WTC11 (cell line): ENCODE data around the gene MORN1. TPM values are rescaled to one million over a fixed set of nuclear protein-coding genes. Genes with fewer than 3 reads are reported as not detected.

Experiments used
- ATAC-seq: fragments of 200-7000 bp; cut with Tn5 transposase; 2 replicates; pipeline ENCODE4 v1.10.0; 2021; ENCODE audit warnings: mild to moderate bottlenecking, moderate library complexity
- CTCF ChIA-PET: fragments of 300-600 bp; sonication (Branson Sonifier 250); formaldehyde crosslinking; loops from one replicate; lab custom pipeline; 2021; ENCODE audit warnings: antibody characterized with exemption; lab: Charles Lee
- POLR2A ChIA-PET: fragments of 350-600 bp; sonication (Branson Sonifier 250); formaldehyde crosslinking; loops from one replicate; lab custom pipeline; 2021; ENCODE audit warnings: antibody characterized with exemption; lab: Charles Lee
- DNase-seq: peaks from one replicate; pipeline ENCODE4 v3.0.0; 2021; ENCODE audit warnings: low spot score
- H3K27ac Mint-ChIP-seq: 2 replicates; pipeline ENCODE4 v1.8.0; 2021; ENCODE audit warnings: mixed read lengths
- H3K27me3 Mint-ChIP-seq: 2 replicates; pipeline ENCODE4 v1.8.0; 2021; ENCODE audit warnings: low read depth, mild to moderate bottlenecking, moderate library complexity, mixed read lengths
- H3K36me3 Mint-ChIP-seq: 2 replicates; pipeline ENCODE4 v1.8.0; 2021; ENCODE audit warnings: mixed read lengths
- H3K4me1 Mint-ChIP-seq: 2 replicates; pipeline ENCODE4 v1.8.0; 2022; ENCODE audit warnings: mixed read lengths
- H3K4me3 Mint-ChIP-seq: 2 replicates; pipeline ENCODE4 v1.8.0; 2021; ENCODE audit warnings: mild to moderate bottlenecking, moderate library complexity, mixed read lengths
- H3K9me3 Mint-ChIP-seq: 2 replicates; pipeline ENCODE4 v1.8.0; 2021; ENCODE audit warnings: mixed read lengths
- KAT7 ChIP-seq: sonication (generic); formaldehyde crosslinking; IDR thresholded peaks from 2 replicates; pipeline ENCODE4 v1.8.1; 2023; ENCODE audit warnings: missing genetic modification reagents, mild to moderate bottlenecking, borderline replicate concordance
- NFE2L1 ChIP-seq: sonication (generic); formaldehyde crosslinking; IDR thresholded peaks from 2 replicates; pipeline ENCODE4 v1.8.1; 2023; ENCODE audit warnings: missing genetic modification reagents
- NR2C2 ChIP-seq: sonication (generic); formaldehyde crosslinking; IDR thresholded peaks from 2 replicates; pipeline ENCODE4 v1.8.0; 2022; ENCODE audit warnings: mild to moderate bottlenecking, missing genetic modification reagents
- NR3C1 ChIP-seq: sonication (generic); formaldehyde crosslinking; conservative IDR thresholded peaks from 2 replicates; pipeline ENCODE4 v1.8.1; 2023; ENCODE audit warnings: low read depth, mild to moderate bottlenecking, missing genetic modification reagents
- ZNF263 ChIP-seq: sonication (generic); formaldehyde crosslinking; IDR thresholded peaks from 2 replicates; pipeline ENCODE4 v1.8.1; 2022; ENCODE audit warnings: low read depth, mild to moderate bottlenecking, moderate library complexity, missing genetic modification reagents
- total RNA-seq: library from RNA; stranded (reverse); gene quantifications from 3 replicates; pipeline ENCODE4 v1.2.3, GENCODE V29; 2021
- TF ChIP-seq, protein P1 (sequence below): sonication (generic); formaldehyde crosslinking; IDR thresholded peaks from 2 replicates; pipeline ENCODE4 v1.8.1; 2023; ENCODE audit warnings: mild to moderate bottlenecking, missing genetic modification reagents, borderline replicate concordance
- TF ChIP-seq, protein P2 (sequence below): sonication (generic); formaldehyde crosslinking; IDR thresholded peaks from 2 replicates; pipeline ENCODE4 v1.8.1; 2023; ENCODE audit warnings: mild to moderate bottlenecking, missing genetic modification reagents, moderate library complexity
- TF ChIP-seq, protein P3 (sequence below): sonication (generic); formaldehyde crosslinking; IDR thresholded peaks from 2 replicates; pipeline ENCODE4 v1.8.0; 2022; ENCODE audit warnings: mild to moderate bottlenecking, missing genetic modification reagents
- TF ChIP-seq, protein P4 (sequence below): sonication (generic); formaldehyde crosslinking; IDR thresholded peaks from 2 replicates; pipeline ENCODE4 v1.8.1; 2023; ENCODE audit warnings: mild to moderate bottlenecking, missing genetic modification reagents
- TF ChIP-seq, protein P5 (sequence below): fragments of 250-450 bp; sonication (Bioruptor Pico); IDR thresholded peaks from 2 replicates; pipeline ENCODE4 v1.8.0; 2021; ENCODE audit warnings: mild to moderate bottlenecking
- TF ChIP-seq, protein P6 (sequence below): sonication (generic); formaldehyde crosslinking; conservative IDR thresholded peaks from 2 replicates; pipeline ENCODE4 v1.8.1; 2022; ENCODE audit warnings: mild to moderate bottlenecking, missing genetic modification reagents

Gene MORN1
- total RNA-seq, 1 experiment from 2014 or later, result 14.5 TPM

DNA sequence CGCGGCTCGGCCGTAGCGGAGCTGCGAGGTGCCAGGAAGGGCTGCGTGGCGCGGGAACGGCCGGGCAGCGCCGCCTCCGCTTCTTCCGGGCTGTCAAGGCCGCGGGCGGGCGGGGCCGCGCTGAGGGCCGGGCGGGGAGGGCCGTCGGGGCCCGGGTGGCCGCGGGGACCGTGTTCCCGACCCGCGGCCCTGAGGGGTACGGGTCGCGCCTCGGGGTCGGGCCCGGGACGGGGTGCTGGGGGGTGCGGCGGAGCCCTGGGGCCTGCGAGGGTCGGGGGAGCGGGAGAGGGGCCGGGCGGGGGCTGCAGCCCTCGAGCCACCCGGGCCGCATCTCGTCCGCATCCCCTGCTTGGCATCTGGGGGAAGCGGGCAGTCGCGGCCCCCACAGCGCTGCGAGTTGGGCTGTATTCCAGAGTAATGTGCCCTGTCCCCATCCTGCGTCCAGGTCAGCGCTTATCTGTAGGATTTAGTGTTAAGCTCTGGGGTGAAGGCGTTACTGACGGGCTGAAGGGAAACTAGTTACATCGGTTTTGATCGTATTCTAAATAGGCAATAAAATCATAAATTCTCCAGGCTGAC lies 666 bp upstream of the MORN1 start (continued):
- TF ChIP-seq, protein P1, sequence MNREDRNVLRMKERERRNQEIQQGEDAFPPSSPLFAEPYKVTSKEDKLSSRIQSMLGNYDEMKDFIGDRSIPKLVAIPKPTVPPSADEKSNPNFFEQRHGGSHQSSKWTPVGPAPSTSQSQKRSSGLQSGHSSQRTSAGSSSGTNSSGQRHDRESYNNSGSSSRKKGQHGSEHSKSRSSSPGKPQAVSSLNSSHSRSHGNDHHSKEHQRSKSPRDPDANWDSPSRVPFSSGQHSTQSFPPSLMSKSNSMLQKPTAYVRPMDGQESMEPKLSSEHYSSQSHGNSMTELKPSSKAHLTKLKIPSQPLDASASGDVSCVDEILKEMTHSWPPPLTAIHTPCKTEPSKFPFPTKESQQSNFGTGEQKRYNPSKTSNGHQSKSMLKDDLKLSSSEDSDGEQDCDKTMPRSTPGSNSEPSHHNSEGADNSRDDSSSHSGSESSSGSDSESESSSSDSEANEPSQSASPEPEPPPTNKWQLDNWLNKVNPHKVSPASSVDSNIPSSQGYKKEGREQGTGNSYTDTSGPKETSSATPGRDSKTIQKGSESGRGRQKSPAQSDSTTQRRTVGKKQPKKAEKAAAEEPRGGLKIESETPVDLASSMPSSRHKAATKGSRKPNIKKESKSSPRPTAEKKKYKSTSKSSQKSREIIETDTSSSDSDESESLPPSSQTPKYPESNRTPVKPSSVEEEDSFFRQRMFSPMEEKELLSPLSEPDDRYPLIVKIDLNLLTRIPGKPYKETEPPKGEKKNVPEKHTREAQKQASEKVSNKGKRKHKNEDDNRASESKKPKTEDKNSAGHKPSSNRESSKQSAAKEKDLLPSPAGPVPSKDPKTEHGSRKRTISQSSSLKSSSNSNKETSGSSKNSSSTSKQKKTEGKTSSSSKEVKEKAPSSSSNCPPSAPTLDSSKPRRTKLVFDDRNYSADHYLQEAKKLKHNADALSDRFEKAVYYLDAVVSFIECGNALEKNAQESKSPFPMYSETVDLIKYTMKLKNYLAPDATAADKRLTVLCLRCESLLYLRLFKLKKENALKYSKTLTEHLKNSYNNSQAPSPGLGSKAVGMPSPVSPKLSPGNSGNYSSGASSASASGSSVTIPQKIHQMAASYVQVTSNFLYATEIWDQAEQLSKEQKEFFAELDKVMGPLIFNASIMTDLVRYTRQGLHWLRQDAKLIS (CRISPR knock-in tag), result no peak
- TF ChIP-seq, protein P2, sequence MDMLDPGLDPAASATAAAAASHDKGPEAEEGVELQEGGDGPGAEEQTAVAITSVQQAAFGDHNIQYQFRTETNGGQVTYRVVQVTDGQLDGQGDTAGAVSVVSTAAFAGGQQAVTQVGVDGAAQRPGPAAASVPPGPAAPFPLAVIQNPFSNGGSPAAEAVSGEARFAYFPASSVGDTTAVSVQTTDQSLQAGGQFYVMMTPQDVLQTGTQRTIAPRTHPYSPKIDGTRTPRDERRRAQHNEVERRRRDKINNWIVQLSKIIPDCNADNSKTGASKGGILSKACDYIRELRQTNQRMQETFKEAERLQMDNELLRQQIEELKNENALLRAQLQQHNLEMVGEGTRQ (CRISPR knock-in tag), result no peak
- TF ChIP-seq NR2C2 (CRISPR knock-in tag), result 0 out of 2 replicates have a peak, but pooled peaks have one; percentile 8
- TF ChIP-seq, protein P3, sequence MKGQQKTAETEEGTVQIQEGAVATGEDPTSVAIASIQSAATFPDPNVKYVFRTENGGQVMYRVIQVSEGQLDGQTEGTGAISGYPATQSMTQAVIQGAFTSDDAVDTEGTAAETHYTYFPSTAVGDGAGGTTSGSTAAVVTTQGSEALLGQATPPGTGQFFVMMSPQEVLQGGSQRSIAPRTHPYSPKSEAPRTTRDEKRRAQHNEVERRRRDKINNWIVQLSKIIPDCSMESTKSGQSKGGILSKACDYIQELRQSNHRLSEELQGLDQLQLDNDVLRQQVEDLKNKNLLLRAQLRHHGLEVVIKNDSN (CRISPR knock-in tag), result no peak

DNA sequence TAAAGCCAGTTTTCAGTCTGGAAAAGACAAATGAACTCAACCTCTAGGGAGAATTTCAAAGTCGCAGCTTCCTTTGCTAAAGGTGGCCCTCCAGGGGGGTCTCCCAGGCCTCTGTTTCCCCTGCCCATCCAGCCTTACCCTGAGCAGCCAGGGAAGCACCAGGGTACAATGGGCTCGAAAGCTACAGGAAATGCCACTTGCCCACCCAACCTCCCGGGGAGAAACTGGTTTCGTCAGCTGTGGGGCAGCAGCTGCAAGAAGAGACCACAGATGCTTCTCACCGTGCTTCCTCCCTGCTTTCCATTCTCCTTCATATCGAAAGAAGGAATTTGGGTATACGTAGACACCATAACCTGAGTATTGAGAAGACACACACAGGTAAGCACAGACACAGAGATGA lies 1.7 kb downstream of the MORN1 start:
- peaks cover 17% of the 10 kb centered on the region for H3K4me1 Mint-ChIP-seq
- DNase-seq, result no peak
- H3K9me3 Mint-ChIP-seq, result no peaks in the 10 kb centered on the region
- H3K27ac Mint-ChIP-seq, result peak overlapping the region; percentile 23; the same call in 1 of the 2 replicates
- CTCF ChIA-PET, result interaction anchor here (1.1 to 1.6 kb wide), 2 partner anchors 8 to 195 kb away, joined by 3 to 6 read pairs; partner anchors contain the start of gene FAAP20
- no peak for TF ChIP-seq NFE2L1 (CRISPR knock-in tag)
- TF ChIP-seq, protein P4, sequence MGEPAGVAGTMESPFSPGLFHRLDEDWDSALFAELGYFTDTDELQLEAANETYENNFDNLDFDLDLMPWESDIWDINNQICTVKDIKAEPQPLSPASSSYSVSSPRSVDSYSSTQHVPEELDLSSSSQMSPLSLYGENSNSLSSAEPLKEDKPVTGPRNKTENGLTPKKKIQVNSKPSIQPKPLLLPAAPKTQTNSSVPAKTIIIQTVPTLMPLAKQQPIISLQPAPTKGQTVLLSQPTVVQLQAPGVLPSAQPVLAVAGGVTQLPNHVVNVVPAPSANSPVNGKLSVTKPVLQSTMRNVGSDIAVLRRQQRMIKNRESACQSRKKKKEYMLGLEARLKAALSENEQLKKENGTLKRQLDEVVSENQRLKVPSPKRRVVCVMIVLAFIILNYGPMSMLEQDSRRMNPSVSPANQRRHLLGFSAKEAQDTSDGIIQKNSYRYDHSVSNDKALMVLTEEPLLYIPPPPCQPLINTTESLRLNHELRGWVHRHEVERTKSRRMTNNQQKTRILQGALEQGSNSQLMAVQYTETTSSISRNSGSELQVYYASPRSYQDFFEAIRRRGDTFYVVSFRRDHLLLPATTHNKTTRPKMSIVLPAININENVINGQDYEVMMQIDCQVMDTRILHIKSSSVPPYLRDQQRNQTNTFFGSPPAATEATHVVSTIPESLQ, result no peak
- TF ChIP-seq, protein P5, sequence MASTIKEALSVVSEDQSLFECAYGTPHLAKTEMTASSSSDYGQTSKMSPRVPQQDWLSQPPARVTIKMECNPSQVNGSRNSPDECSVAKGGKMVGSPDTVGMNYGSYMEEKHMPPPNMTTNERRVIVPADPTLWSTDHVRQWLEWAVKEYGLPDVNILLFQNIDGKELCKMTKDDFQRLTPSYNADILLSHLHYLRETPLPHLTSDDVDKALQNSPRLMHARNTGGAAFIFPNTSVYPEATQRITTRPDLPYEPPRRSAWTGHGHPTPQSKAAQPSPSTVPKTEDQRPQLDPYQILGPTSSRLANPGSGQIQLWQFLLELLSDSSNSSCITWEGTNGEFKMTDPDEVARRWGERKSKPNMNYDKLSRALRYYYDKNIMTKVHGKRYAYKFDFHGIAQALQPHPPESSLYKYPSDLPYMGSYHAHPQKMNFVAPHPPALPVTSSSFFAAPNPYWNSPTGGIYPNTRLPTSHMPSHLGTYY, result no peak
- TF ChIP-seq, protein P6, sequence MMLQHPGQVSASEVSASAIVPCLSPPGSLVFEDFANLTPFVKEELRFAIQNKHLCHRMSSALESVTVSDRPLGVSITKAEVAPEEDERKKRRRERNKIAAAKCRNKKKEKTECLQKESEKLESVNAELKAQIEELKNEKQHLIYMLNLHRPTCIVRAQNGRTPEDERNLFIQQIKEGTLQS (CRISPR knock-in tag), result no peak
- TF ChIP-seq ZNF263 (CRISPR knock-in tag), result no peak
- TF ChIP-seq NR3C1 (CRISPR knock-in tag), result no peak
- TF ChIP-seq NR2C2 (CRISPR knock-in tag), result no peak
- no peak for TF ChIP-seq KAT7 (CRISPR knock-in tag)
- POLR2A ChIA-PET, result no interaction called here
- peak overlapping the region; percentile 81 for H3K4me3 Mint-ChIP-seq
- ATAC-seq, result no peak
- H3K27me3 Mint-ChIP-seq, result no peaks in the 10 kb centered on the region
- H3K36me3 Mint-ChIP-seq, result peaks cover 8% of the 10 kb centered on the region; the same call in 1 of the 2 replicates
